ENCODE results near the gene AIG1. TPM values are rescaled to one million over a fixed set of nuclear protein-coding genes. Genes with fewer than 3 reads are reported as not detected.
A peak's percentile ranks its signal among the peaks of the same experiment; 100 is the strongest.

AIG1 gene
- polyA plus RNA-seq, 1 donor from 2014 or later, result 23.2 TPM

DNA sequence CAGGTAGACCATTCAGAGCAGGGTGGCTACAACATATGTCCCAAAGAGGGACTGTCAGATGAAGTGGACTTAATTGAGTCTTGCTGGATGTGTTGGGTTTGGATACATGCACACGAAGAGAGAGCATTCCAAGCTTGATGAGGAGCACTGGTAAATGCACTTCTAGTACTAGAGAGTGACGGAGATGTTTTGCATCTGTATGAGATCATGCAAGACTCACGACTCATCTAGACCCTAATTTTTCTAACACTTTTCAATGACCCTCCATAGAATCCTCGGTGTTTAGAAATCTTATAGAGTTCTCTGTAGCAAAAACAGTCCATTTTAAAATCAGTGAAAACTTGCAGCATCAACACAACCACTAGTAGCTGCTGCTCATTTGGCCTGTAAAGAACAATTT is 4.8 kb upstream of the AIG1 start:
- Histone ChIP-seq H3K36me3 (ENCODE audit: insufficient read depth, low read length) (no peaks in the 10 kb centered on the region), H4K20me1 (ENCODE audit: insufficient read depth) (no peaks in the 10 kb centered on the region), H3K9ac (ENCODE audit: low read length) (no peak overlapping the region), H3K9me3 (ENCODE audit: low read length) (no peaks in the 10 kb centered on the region), H2AFZ (ENCODE audit: low read depth, low read length) (no peak overlapping the region), H3K79me2 (replicated peaks; ENCODE audit: insufficient read depth, low read length) (no peaks in the 10 kb centered on the region), H3K27me3 (ENCODE audit: insufficient read depth, low read depth, low read length) (no peaks in the 10 kb centered on the region), H3K9me2 (ENCODE audit: insufficient read depth, low read length) (no peaks in the 10 kb centered on the region), H3K4me3 (ENCODE audit: low read length) (no peak overlapping the region), H3F3A (ENCODE audit: insufficient read depth, low read length, poor library complexity, severe bottlenecking) (no peaks in the 10 kb centered on the region), H3K27ac (ENCODE audit: low read length) (no peak overlapping the region), H3K4me2 (ENCODE audit: low read length) (no peak overlapping the region)
- TF ChIP-seq SMC3 (conservative IDR thresholded peaks at IDR 0.05; ENCODE audit: poor library complexity) (no peak), POLR2AphosphoS5 (IDR thresholded peaks at IDR 0.05) (no peak)

DNA sequence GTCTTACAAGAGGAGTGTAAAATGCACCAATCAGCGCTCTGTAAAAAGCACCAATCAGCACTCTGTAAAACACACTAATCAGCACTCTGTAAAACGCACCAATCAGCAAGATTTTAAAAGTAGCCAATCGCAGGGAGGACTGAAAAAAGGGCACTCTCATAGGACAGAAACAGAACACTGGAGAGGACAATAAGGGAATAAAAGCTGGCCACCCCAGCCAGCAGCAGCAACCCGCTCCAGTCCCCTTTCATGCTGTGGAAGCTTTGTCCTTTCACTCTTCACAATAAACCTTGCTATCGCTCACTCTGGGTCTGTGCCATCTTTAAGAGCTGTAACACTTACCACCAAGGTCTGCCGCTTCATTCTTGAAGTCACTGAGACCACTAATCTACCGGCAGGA is 1.7 kb upstream of the AIG1 start:
- no peaks in the 10 kb centered on the region for H3K36me3 ChIP-seq (ENCODE audit: insufficient read depth, low read length)
- H3K27me3 ChIP-seq (ENCODE audit: insufficient read depth, low read depth, low read length), result no peaks in the 10 kb centered on the region
- H3K27ac ChIP-seq (ENCODE audit: low read length), result no peak overlapping the region
- no peak overlapping the region for H2AFZ ChIP-seq (ENCODE audit: low read depth, low read length)
- TF ChIP-seq EZH2 (IDR thresholded peaks at IDR 0.05; ENCODE audit: borderline replicate concordance, insufficient read depth, low read length, poor library complexity, severe bottlenecking) (no peak), MXI1 (conservative IDR thresholded peaks at IDR 0.05; ENCODE audit: poor library complexity, severe bottlenecking) (no peak)
- TF ChIP-seq, protein P1, sequence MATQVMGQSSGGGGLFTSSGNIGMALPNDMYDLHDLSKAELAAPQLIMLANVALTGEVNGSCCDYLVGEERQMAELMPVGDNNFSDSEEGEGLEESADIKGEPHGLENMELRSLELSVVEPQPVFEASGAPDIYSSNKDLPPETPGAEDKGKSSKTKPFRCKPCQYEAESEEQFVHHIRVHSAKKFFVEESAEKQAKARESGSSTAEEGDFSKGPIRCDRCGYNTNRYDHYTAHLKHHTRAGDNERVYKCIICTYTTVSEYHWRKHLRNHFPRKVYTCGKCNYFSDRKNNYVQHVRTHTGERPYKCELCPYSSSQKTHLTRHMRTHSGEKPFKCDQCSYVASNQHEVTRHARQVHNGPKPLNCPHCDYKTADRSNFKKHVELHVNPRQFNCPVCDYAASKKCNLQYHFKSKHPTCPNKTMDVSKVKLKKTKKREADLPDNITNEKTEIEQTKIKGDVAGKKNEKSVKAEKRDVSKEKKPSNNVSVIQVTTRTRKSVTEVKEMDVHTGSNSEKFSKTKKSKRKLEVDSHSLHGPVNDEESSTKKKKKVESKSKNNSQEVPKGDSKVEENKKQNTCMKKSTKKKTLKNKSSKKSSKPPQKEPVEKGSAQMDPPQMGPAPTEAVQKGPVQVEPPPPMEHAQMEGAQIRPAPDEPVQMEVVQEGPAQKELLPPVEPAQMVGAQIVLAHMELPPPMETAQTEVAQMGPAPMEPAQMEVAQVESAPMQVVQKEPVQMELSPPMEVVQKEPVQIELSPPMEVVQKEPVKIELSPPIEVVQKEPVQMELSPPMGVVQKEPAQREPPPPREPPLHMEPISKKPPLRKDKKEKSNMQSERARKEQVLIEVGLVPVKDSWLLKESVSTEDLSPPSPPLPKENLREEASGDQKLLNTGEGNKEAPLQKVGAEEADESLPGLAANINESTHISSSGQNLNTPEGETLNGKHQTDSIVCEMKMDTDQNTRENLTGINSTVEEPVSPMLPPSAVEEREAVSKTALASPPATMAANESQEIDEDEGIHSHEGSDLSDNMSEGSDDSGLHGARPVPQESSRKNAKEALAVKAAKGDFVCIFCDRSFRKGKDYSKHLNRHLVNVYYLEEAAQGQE (IDR thresholded peaks at IDR 0.05; ENCODE audit: borderline replicate concordance), result no peak
- TF ChIP-seq, protein P2, sequence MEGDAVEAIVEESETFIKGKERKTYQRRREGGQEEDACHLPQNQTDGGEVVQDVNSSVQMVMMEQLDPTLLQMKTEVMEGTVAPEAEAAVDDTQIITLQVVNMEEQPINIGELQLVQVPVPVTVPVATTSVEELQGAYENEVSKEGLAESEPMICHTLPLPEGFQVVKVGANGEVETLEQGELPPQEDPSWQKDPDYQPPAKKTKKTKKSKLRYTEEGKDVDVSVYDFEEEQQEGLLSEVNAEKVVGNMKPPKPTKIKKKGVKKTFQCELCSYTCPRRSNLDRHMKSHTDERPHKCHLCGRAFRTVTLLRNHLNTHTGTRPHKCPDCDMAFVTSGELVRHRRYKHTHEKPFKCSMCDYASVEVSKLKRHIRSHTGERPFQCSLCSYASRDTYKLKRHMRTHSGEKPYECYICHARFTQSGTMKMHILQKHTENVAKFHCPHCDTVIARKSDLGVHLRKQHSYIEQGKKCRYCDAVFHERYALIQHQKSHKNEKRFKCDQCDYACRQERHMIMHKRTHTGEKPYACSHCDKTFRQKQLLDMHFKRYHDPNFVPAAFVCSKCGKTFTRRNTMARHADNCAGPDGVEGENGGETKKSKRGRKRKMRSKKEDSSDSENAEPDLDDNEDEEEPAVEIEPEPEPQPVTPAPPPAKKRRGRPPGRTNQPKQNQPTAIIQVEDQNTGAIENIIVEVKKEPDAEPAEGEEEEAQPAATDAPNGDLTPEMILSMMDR (IDR thresholded peaks at IDR 0.05; ENCODE audit: poor library complexity, severe bottlenecking), result no peak
- no peak overlapping the region for H3K4me3 ChIP-seq (ENCODE audit: low read length)
- no peaks in the 10 kb centered on the region for H3F3A ChIP-seq (ENCODE audit: insufficient read depth, low read length, poor library complexity, severe bottlenecking)
- H3K9me2 ChIP-seq (ENCODE audit: insufficient read depth, low read length), result no peaks in the 10 kb centered on the region
- H3K79me2 ChIP-seq (replicated peaks; ENCODE audit: insufficient read depth, low read length), result no peaks in the 10 kb centered on the region
- H3K9me3 ChIP-seq (ENCODE audit: low read length), result no peaks in the 10 kb centered on the region
- H3K9ac ChIP-seq (ENCODE audit: low read length), result no peak overlapping the region
- H4K20me1 ChIP-seq (ENCODE audit: insufficient read depth), result no peaks in the 10 kb centered on the region
- no peak overlapping the region for H3K4me2 ChIP-seq (ENCODE audit: low read length)

DNA sequence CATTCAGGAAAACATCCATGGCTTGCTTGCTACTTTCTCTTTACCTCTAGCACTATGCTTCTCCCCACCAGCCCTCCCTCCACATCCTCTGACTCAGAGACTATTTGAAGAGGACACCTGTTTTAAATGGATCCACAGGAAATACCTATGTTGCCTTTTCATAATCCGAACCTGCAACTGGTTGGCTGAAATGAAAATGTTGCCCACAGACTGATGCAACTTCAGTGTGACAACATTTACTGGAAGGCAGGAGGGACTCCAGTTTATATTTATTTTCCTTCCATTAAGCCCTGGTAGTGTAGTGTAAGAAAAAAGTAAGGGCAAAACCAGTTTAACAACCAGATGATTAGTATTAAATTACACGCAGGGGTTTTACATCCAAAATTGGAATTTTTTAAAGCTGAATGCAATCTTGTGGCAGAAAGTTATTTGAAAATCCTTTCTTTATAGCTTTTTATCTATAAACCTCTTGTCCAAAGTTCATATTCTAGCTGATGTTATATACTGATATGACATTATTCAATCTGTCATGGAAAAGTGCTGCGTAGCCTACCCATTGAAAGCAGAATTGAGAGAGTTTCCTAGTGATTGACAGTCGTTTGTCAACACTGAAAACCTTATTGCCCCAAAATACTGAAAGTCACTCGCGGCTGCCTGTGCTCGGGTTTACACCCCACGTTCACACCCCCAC is 881 bp upstream of the AIG1 start:
- Histone ChIP-seq H2AFZ (ENCODE audit: low read depth, low read length) (peak overlapping the region; percentile 87), H3K9me2 (ENCODE audit: insufficient read depth, low read length) (no peaks in the 10 kb centered on the region), H3K9ac (ENCODE audit: low read length) (peak overlapping the region; percentile 76), H3F3A (ENCODE audit: insufficient read depth, low read length, poor library complexity, severe bottlenecking) (no peaks in the 10 kb centered on the region), H3K4me2 (ENCODE audit: low read length) (peak overlapping the region; percentile 74), H3K36me3 (ENCODE audit: insufficient read depth, low read length) (no peaks in the 10 kb centered on the region), H3K79me2 (replicated peaks; ENCODE audit: insufficient read depth, low read length) (no peaks in the 10 kb centered on the region), H3K9me3 (ENCODE audit: low read length) (no peaks in the 10 kb centered on the region), H3K27me3 (ENCODE audit: insufficient read depth, low read depth, low read length) (no peaks in the 10 kb centered on the region), H4K20me1 (ENCODE audit: insufficient read depth) (no peaks in the 10 kb centered on the region), H3K4me3 (ENCODE audit: low read length) (peak overlapping the region; percentile 89), H3K27ac (ENCODE audit: low read length) (peak overlapping the region; percentile 56)
- TF ChIP-seq MXI1 (conservative IDR thresholded peaks at IDR 0.05; ENCODE audit: poor library complexity, severe bottlenecking) (no peak), EZH2 (IDR thresholded peaks at IDR 0.05; ENCODE audit: borderline replicate concordance, insufficient read depth, low read length, poor library complexity, severe bottlenecking) (no peak)
- TF ChIP-seq, protein P2 (IDR thresholded peaks at IDR 0.05; ENCODE audit: poor library complexity, severe bottlenecking), result no peak
